Activated CD8-positive, alpha-beta memory T cell treated with anti-CD3 and anti-CD28 coated beads, Interleukin-2, amount 50 U/mL, for 24 hours (primary cell): Measurements from ENCODE around the gene FAM221B.
A peak's percentile ranks its signal among the peaks of the same experiment; 100 is the strongest.

Source experiments
- DNase-seq: peaks from one replicate; pipeline ENCODE4 v3.0.0-alpha.2; 2020; ENCODE audit errors: extremely low read depth

Gene FAM221B

GRCh38 chr9:35847792-35848572 lies 19.4 kb upstream of the FAM221B start:
- no peak for DNase-seq

GRCh38 chr9:35845824-35846771 lies 17.6 kb upstream of the FAM221B start:
- DNase-seq: no peak

- no peak for DNase-seq
Observed at GRCh38 chr9:35844628-35845270, 16.2 kb upstream of the FAM221B start.

- no peak for DNase-seq
Observed at GRCh38 chr9:35842795-35843194, 14.3 kb upstream of the FAM221B start.

GRCh38 chr9:35842020-35842745 lies 13.7 kb upstream of the FAM221B start:
- no peak for DNase-seq

DNA sequence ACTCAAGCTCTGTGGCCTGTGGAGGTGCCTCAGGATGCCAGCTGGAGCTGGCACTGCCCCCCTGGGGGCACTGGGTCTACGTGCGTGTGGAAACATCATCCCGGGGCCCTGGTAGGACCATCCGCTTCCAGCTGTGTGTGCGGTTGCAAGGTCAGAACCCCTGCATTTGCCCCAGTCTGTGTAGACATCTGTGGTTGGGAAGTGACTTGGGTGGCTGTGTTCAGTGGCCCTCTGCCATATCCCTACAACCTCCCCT lies 13.0 kb upstream of the FAM221B start:
- DNase-seq: no peak

- DNase-seq: no peak
Observed at GRCh38 chr9:35840881-35841644, 12.5 kb upstream of the FAM221B start.

- no peak for DNase-seq
Observed at GRCh38 chr9:35839926-35840325, 11.4 kb upstream of the FAM221B start.

GRCh38 chr9:35836595-35836994 lies 8.1 kb upstream of the FAM221B start:
- DNase-seq: no peak

DNA sequence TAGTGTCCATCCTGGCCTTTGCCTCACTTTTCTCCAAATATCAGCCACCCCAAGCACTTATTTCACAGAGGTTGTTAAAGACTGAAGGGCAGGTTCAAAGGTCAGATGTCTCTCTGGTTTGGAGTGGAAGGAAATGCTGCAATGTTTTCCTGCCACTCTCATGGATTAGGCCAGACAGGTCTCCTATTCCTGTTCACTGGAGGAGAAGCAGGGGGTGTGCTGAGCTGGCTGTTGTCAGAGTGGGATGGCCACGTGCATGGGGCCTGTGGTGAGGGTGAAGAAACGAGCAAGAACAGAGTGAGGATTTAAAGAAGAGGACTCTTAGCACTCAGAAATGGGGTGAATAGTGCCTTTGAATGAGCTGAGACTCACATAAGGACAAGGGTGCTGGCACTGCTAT lies 7.2 kb upstream of the FAM221B start:
- no peak for DNase-seq

- no peak for DNase-seq
Observed at GRCh38 chr9:35835216-35835632, 6.7 kb upstream of the FAM221B start.

DNA sequence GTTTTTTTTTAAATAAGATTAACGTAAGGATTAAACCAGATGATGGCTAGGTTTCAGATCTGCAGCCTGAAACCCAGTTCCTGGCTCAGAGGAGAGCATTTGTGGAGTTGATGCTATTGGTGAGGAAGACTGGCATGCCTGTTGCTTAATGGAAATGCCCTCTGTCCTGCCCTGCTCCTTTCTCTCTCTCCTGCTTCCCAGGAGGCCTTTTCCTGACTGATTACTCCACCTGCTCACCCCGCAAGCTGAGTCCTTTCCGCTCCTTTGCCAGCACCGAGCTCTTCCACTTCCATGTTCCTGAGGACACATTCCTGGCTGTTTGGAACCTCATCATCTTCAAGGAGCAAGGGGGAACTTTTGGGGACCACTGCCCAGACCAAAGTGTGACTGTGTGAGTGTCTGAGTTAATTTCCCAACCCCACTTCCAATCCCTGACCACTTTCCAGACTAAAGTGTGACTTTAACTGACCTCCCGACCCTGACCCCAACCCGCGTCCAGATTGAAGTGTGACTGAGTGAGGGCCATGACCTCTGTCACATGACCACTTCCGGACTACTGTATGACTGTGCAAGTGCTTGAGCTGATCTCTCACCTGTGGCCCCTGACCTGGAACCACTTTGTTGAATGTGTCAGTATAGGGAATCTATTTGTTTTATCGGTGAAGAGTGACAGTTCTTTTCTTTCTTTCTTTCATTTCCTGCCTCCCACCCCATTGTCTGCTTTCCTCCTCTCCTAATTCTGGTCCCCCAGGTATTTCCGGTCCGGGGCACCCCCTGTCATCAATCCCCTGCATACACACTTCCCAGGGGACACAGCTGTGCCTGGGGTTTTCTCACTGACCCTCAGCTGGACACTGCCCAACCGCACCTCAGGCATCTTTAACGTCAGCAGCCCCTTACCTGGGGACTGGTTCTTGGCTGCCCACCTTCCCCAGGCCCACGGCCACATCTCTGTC lies 6.0 kb upstream of the FAM221B start:
- no peak for DNase-seq

- no peak for DNase-seq
Observed at GRCh38 chr9:35832814-35833213, 4.3 kb upstream of the FAM221B start.

DNA sequence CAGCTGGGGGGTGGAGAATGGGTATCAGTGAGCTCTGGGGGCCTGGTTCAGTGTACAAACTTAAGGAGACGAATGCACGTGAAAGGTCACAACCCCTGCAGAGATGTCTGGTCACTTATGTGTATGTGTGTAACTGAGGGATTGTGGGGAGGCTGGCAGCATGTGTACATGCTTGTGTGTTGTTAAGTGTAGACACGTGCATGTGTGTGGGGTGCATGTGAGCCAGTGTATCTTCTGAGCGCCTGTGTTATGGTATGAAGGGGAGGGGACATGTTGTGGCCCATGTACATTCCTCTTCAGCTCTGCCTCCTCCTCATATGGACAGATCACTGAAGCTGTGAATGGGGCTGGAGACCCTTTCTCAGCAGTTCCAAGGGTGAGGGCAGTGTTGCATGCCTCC lies 2.5 kb upstream of the FAM221B start:
- no peak for DNase-seq

- no peak for DNase-seq
Observed at GRCh38 chr9:35829764-35830096, 1.2 kb upstream of the FAM221B start.

- DNase-seq: peak; percentile 83
Observed at GRCh38 chr9:35829084-35829763, 692 bp upstream of the FAM221B start, which contains the start of gene TMEM8B. Gene TMEM8B (plus strand): TSS chr9:35829228. CDS start chr9:35829448, 220 bp downstream.

- no peak for DNase-seq
Observed at GRCh38 chr9:35827486-35827885, 1.0 kb downstream of the FAM221B start.

DNA sequence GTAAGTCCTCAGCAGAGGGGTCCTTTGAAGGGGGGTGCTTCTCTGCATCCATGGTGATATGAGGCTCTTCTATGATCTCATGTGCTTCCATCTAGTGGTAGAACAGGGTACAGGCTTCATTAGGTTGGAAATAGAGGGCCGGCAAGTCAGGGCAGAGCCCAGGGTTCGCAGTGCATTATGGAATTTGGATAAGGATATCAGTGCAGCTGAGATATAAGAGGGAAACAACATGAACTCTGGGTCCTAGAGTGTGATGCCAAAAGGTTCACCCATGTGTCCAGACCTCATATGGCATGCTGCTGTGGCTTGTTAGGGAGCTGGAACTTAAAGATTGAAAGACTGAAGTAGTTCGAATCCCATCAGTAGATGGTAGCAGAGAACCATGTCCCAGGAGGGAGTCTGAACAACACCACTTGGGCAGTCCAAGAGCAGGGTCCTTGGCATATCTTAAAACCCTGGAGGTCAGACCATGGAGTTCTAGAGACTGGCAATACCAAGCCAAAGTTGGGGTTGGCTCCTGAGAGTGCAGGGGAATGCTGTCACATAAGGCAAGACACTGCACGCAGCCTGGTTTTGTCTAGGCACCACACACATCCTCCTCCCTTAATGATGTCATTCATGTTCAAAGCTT lies 2.3 kb downstream of the FAM221B start:
- no peak for DNase-seq

DNA sequence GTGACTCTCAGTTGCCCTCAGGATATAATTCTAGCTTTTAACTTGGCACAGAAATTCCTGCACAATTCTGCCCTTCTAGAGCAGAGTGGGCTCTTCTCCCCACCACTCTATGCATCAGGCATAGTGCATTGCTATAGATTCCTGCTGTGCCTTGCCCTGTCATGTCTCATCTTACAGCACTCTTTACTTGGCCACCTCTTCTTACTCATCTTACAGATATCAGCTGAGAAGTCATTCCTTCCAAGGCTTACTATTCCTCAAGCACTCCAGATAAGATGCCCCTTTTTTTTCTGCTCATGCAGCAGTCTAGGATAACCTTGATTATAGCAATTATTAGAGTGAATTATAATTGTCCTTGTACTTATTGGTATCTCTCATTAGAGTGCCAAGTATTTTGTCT lies 5.6 kb downstream of the FAM221B start:
- DNase-seq: no peak
